SKM-1 treated with dmso at 0.1 percent for 144 hours (cell line): Measurements from ENCODE around the gene OSBPL5.

ENCODE experiments used
- DNase-seq: peaks from one replicate; lab custom pipeline; 2025; ENCODE audit not compliant: unreplicated experiment; lab: John Stamatoyannopoulos, UW

OSBPL5 gene

GRCh38 chr11:3105791-3106735 is 59.0 kb downstream of the OSBPL5 start:
- no peak for DNase-seq

- DNase-seq, result no peak
These were observed 59.9 kb downstream of the OSBPL5 start for GRCh38 chr11:3104961-3105790.

GRCh38 chr11:3104051-3104714 is 60.9 kb downstream of the OSBPL5 start:
- no peak for DNase-seq

GRCh38 chr11:3103076-3103475 is 62.0 kb downstream of the OSBPL5 start:
- DNase-seq, result no peak

GRCh38 chr11:3102641-3102921 is 62.5 kb downstream of the OSBPL5 start:
- DNase-seq, result no peak

- DNase-seq, result no peak
These were observed 63.0 kb downstream of the OSBPL5 start for GRCh38 chr11:3101921-3102640.

GRCh38 chr11:3099178-3099577 is 65.9 kb downstream of the OSBPL5 start:
- DNase-seq, result no peak

- DNase-seq, result no peak
These were observed 68.1 kb downstream of the OSBPL5 start for GRCh38 chr11:3096909-3097530.

GRCh38 chr11:3095712-3096361 is 69.3 kb downstream of the OSBPL5 start:
- no peak for DNase-seq

- DNase-seq, result no peak
These were observed 70.8 kb downstream of the OSBPL5 start for GRCh38 chr11:3094223-3094824.

GRCh38 chr11:3093281-3094191 is 71.6 kb downstream of the OSBPL5 start:
- DNase-seq, result no peak

- DNase-seq, result no peak
These were observed 72.4 kb downstream of the OSBPL5 start for GRCh38 chr11:3092603-3093141.

GRCh38 chr11:3091846-3092602 is 73.1 kb downstream of the OSBPL5 start:
- peak; percentile 48 for DNase-seq

GRCh38 chr11:3091081-3091845 is 73.8 kb downstream of the OSBPL5 start:
- DNase-seq, result no peak

- DNase-seq, result no peak
These were observed 74.8 kb downstream of the OSBPL5 start for GRCh38 chr11:3090096-3090901.
